GM12801 (cell line): ENCODE results near the gene DRC1.

ENCODE experiments used
- TF ChIP-seq, protein P1 (sequence below): IDR thresholded peaks from one replicate; pipeline ENCODE4 v1.5.1; 2011; ENCODE audit warnings: control low read depth; ENCODE audit not compliant: insufficient read length; ENCODE audit errors: extremely low read depth

The DRC1 gene

DNA sequence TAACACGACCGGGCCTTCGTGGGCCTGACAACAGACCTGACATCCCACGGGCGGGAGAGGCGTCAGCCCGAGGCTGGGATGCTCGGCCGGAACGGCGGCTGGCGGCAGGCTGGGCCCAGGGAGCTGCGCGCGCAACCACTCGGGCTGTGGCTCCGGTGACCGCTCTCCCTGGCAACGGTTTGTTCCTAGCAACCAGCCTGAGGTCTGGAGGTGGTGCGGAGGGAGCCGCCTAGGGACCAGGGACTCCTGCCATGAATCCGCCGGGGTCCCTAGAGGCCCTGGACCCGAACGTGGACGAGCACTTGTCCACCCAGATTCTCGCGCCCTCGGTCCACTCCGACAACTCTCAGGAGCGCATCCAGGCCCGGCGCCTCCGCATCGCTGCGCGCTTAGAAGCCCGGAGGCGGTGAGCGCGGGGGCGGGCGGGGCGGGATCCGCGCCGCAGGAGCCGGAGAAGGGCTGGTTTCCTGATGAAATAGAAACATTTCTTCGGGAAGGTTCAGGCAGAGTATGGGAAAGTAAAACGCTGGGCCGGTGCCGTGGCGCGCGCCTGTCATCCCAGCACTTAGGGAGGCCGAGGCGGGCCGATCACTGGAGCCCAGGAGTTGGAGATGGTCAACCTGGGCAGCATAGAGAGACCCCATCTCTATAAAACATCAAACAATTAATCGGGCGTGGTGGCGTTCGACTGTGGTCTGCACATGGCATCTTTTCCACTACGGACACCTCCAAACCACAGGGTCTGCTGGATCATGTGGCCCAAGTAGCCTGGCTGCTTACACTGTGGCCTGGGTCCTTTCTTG, at the start of gene DRC1:
Gene DRC1 (plus strand): TSS at position 182 of the 803 bp plus-strand sequence. CDS start 70 bp downstream, at position 252.
- TF ChIP-seq, protein P1, sequence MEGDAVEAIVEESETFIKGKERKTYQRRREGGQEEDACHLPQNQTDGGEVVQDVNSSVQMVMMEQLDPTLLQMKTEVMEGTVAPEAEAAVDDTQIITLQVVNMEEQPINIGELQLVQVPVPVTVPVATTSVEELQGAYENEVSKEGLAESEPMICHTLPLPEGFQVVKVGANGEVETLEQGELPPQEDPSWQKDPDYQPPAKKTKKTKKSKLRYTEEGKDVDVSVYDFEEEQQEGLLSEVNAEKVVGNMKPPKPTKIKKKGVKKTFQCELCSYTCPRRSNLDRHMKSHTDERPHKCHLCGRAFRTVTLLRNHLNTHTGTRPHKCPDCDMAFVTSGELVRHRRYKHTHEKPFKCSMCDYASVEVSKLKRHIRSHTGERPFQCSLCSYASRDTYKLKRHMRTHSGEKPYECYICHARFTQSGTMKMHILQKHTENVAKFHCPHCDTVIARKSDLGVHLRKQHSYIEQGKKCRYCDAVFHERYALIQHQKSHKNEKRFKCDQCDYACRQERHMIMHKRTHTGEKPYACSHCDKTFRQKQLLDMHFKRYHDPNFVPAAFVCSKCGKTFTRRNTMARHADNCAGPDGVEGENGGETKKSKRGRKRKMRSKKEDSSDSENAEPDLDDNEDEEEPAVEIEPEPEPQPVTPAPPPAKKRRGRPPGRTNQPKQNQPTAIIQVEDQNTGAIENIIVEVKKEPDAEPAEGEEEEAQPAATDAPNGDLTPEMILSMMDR, result no peak

DNA sequence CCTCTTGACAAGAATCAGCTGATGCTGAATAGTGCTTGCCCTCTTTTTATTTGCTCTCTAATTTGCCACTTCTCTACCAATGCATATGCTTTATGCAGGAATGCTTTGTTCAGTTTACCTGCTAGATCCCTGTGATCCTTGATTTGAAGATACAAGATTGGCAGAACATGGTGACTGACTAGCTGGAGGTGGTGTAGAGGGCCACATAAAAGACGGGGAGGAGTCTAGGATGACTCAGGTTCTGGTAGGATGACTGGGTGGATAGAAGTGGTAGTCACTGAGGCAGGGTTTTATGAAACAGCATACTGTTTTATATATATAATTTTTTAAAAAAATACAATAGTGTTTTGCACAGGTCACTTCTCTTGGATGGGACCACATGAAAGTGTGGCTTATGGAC, 48.8 kb upstream of the DRC1 start:
- TF ChIP-seq, protein P1, result no peak

DNA sequence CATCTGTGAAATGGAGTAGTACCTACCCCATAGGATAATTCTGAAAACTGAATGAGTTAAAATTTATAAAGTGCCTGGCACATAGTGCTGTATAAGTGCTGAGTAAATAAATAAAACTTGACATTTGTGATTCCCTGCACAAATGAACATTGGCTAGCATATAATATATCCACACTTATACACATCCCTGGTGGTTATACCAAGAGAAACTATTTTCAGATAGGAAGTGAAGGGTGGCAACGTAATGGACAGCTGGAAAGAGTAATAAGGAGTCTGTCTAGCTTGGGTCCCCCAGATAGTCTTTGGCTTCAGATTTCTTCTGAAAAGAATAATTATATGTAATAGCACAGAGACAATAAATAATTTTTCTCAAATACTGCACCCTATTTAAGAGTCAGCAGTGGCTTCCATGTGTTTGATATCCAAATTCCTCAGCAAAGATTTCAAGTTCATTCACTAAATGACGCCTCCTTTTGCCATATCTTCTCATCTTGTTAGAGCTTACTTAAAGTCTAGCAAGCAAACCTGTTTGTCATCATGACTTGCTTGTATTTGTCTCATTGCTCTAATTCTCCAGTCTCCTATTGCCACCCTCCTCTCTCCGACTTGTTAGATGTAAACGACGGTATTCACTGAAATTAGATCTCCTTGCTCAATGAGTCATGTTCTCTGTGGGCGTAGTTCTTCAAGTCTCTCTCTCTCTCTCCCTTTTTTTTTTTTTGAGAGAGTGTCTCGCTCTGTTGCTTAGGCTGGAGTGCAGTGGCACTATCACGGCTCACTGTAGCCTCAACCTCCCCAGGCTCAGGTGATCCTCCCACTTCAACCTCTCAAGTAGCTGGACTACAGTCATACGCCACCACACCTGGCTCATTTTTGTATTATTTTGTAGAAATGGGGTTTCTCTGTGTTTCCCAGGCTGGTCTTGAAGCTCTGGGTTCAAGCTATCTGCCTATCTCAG, 46.4 kb upstream of the DRC1 start:
- TF ChIP-seq, protein P1, result no peak

DNA sequence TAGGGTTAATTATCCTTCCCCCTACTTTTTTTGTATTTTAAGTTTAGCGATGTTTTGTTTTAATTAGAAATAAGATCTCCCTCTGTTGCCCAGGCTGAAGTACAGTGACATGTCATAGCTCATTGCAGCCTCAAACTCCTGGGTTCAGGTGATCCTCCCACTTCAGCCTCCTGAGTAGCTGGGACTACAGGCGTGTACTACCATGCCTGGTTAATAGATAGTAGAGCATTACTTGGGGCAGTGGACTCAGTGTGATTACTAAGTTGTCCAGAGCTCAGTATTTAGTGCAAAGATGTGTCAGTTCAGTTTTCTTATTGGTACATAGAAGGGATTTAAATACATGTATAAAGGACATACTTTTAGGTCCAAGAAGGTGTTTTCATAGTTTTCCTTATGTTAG, 45.6 kb upstream of the DRC1 start:
- TF ChIP-seq, protein P1, result no peak

DNA sequence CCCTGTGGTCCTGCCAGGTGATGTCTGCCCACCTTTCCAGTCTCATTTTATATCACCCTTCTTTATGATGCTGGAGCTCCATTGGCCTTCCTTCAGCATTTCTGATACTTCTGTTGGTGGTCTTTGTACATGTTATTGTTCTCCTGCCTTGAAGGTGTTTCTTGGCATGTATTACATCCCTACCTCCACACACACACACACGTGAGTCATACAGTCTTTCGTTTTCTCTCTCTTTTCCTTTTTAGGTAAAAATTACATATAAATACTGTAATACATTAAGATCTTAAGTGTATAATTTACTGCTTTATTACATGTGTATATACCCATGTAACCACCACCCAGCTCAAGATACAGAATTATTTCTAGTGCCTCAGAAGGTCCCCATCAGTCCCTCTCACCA, 44.9 kb upstream of the DRC1 start:
- TF ChIP-seq, protein P1, result no peak

DNA sequence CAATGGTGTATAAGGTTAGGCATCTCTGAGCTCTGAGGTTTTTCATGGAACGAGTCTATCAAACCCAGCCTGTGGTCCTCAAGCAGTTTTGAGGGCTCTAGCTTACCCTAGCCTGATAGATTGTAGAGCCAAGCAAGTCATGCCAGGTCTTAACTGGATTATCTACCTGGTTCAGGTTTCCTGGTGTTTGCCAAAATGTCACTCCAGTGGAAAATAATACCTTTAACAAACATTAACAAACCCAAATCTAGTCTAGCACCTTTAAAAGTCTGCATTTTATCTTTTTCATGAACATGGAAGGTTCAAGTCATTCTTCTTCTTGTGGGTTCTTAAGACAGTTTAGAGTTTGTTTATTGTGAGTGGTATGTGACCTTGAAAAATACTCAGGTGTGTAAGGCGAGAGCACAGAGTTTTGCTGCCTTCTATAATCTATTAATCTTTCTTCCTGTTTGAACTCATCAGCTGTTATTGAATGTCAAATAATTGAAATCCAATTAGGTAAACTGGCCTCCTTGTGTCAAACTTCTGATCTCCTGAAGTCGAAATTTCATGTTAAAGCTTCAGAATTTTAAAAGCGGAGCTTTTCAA, 41.7 kb upstream of the DRC1 start:
- TF ChIP-seq, protein P1, result no peak

DNA sequence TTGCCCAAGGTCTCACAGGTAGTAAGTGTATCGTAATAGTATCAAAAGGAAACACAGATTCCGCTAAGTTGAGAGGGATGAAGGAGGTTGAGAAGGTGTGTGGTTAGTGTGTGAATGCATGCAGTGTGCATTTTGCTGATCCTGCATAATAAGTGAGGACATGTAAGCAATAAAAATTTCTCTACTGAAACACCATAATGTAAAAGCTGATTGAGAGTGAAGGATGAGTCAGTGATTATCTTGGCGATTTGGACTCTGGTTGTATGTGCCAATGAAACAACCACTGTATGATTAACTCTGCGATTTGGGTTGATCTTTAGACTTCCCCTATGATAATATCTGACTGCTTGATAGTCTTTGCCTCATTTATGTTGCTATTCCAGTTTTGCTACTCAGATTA, 38.4 kb upstream of the DRC1 start:
- TF ChIP-seq, protein P1, result no peak
